Transverse colon (tissue), 4 donors: ENCODE measurements around the gene TRAF5.

Experiments
- POLR2A ChIP-seq: fragments of 450-650 bp; IDR thresholded peaks from one replicate; pipeline ENCODE4 v1.6.1; 2016; ENCODE audit warnings: antibody characterized with exemption, mild to moderate bottlenecking, moderate library complexity
- POLR2AphosphoS5 ChIP-seq, 3 donors: sonication (generic); formaldehyde crosslinking; IDR thresholded peaks; one replicate each; pipeline ENCODE4 v1.6.1; 2016; ENCODE audit warnings: antibody characterized with exemption in 3 of 3
- TF ChIP-seq, protein P1 (sequence below), 5 experiments: fragments of 200-600 bp in 3 of 5; fragments of 450-650 bp in 2 of 5; sonication (generic) in 3 of 5; IDR thresholded peaks; 1 replicate in 2 of 5; 2 replicates in 3 of 5; pipeline ENCODE4 v1.5.1; 2016 to 2017; ENCODE audit warnings: antibody characterized with exemption in 5 of 5, inconsistent platforms in 3 of 5, mild to moderate bottlenecking in 2 of 5, moderate library complexity in 1 of 5

DNA sequence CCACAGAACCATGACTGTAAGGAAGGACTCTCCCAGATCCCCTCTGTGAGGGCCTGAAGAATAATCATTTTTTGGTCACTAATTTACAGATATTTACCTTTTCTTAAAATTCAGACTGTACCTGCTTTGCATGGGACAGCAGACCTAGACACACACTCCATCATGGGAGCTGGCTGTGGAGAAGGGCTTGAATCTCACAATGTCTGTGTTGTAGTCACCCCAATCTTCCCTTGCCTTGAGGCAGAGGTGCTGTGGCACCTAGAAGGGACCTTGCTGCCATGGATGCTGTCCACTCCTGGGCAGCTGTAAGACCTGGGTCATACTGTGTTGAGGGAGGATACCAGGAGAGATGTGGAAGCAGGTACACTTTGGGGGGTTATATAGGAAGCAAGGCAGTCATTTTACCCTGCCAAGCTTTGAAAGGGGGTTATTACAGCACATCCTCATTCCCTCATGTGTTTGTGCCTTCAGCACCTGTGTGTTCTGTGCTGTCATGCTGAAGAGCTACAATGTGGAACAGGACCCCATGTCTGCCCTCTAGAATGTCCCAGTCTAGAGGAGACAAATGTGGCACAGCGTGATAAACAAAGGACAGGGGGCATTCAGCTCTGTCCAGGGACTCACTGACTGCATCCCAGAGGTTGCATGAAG, 27.1 kb downstream of the TRAF5 start:
- TF ChIP-seq, protein P1, sequence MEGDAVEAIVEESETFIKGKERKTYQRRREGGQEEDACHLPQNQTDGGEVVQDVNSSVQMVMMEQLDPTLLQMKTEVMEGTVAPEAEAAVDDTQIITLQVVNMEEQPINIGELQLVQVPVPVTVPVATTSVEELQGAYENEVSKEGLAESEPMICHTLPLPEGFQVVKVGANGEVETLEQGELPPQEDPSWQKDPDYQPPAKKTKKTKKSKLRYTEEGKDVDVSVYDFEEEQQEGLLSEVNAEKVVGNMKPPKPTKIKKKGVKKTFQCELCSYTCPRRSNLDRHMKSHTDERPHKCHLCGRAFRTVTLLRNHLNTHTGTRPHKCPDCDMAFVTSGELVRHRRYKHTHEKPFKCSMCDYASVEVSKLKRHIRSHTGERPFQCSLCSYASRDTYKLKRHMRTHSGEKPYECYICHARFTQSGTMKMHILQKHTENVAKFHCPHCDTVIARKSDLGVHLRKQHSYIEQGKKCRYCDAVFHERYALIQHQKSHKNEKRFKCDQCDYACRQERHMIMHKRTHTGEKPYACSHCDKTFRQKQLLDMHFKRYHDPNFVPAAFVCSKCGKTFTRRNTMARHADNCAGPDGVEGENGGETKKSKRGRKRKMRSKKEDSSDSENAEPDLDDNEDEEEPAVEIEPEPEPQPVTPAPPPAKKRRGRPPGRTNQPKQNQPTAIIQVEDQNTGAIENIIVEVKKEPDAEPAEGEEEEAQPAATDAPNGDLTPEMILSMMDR (IDR thresholded peaks at IDR 0.05) = no peak
- TF ChIP-seq POLR2A (no peak), POLR2AphosphoS5 (IDR thresholded peaks at IDR 0.05) (no peak)
